Activated naive CD4-positive, alpha-beta T cell treated with Interleukin-2 at 50 U/mL for 16 hours (primary cell): ENCODE results near the gene MNX1.

ENCODE experiments used
- DNase-seq: peaks from one replicate; pipeline ENCODE4 v3.0.0-alpha.2; 2020

MNX1 gene

GRCh38 chr7:157001920-157002818, 8.3 kb downstream of the MNX1 start:
- DNase-seq = no peak

DNA sequence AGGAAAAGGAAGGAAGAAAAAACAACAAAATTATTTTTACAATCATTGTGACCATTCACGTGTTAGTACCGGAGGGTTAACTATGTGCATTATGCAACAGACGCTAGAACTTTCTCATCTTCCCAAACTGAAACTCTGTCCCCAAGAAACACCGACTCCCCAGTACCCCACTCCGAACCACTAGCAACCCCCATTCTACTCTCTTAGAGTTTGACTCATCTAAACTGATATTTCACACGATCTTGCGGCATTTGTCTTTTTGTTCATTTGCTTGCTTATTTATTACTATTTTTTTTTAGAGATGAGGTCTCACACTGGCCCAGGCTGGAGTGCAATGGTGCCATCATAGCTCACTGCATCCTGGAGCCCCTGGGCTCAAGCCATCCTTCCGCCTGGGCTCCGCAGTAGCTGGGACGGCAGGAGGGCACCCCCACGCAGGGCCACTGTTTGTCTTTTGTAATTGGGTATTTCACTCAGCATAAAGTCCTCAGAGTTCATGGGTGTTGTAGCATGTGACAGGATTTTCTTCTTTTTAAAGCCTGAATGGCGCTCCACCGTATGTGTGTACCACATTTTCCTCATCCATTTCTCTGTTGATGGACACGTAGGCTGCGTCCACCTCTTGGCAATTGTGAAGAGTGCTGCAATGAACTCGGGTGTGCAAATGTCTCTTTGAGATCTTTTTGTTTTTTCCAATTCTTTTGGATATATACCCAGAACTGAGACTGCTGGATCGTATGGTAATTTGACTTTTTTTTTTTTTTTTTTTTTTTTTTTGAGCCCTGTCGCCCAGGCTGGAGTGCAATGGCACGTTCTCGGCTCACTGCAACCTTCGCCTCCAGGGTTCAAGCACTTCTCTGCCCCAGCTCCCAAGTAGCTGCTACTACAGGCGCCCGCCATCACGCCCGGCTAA, 9.5 kb downstream of the MNX1 start:
- no peak for DNase-seq

DNA sequence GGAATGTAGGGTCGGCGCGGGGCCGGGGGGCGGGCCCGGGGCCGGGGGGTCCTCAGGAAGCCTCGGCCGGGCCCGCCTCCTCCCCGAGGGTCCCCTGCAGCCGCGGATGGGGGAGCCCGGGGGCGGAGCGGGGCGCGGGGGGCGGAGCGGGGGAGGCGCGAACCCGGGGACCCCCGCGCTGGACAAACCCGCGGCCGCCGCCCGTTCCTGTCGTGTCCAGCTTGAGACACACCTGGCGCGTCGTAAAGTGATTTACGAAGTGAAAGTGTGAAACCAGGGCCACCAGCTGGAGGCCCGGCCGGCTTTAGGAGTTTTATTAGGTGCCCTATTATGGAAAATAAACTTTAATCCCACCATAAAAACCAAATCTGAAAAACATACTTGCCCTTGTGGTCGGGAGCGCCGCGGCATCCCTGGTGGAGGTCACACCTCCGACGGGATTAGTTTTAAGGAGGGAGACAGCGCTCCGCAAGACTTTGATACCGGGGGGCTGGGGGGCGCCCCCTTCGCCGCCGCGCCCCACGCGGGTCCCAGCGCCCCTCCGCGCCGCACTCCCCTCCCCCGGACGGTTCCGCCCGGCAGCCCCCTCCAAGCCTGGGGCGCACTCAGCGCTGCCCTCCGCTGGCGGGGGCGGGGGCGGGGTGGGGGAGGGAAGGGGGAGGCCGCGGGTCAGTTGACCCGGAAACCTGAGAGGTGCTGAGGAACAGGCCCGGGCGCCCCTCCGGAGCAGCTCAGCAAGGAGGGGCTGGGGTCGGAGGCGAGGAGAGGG, 10.3 kb downstream of the MNX1 start:
- no peak for DNase-seq

DNA sequence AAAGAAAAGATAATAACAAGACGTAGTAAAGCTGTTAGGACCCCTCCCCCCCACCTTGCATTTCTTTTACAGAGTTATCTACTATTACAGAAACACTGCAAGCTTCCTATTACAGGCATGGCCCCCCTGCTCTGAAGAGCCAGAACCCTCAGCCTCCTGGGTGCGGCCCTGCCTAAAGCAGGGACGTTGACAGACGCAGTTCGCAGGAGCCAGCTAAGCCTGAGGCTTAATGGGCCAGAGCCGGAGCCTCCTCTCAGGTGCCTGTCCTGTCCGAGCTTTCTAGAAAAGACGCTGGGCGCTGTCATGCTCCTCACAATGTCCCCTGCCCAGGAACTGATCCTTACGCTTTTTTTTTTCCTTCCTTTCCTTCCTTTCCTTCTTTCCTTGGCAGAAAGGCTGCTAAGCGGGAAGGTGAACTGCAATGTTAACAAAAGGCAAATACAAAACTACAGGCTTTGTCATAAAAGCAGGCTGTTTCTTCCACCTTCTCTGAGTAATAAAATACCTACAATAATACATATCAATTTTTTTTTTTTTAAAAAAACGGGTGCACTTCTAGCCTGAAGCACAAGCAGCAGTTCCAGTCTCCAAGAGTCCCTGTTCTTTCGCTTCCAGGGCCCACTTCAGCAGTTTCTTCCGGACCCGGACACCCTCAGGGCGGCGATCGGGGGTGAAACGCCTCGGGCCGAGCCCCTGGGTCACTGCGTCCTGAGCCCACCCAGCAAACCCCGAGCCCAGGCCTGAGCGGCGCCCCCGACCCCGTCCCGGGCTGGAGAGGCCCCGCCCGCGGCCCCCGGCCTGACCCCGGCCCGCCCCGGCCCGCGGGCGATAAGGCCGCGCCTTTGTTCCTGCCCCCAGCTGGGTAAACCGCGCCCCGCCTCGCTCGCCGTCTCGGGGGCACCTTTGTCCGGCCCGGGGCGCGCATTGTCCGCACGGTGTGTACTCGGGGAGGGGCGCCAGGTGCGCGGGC, 11.2 kb downstream of the MNX1 start:
- DNase-seq = no peak

GRCh38 chr7:156994417-156994816, 16.0 kb downstream of the MNX1 start:
- no peak for DNase-seq

- no peak for DNase-seq
Measured at GRCh38 chr7:156993925-156994235, 16.6 kb downstream of the MNX1 start.

DNA sequence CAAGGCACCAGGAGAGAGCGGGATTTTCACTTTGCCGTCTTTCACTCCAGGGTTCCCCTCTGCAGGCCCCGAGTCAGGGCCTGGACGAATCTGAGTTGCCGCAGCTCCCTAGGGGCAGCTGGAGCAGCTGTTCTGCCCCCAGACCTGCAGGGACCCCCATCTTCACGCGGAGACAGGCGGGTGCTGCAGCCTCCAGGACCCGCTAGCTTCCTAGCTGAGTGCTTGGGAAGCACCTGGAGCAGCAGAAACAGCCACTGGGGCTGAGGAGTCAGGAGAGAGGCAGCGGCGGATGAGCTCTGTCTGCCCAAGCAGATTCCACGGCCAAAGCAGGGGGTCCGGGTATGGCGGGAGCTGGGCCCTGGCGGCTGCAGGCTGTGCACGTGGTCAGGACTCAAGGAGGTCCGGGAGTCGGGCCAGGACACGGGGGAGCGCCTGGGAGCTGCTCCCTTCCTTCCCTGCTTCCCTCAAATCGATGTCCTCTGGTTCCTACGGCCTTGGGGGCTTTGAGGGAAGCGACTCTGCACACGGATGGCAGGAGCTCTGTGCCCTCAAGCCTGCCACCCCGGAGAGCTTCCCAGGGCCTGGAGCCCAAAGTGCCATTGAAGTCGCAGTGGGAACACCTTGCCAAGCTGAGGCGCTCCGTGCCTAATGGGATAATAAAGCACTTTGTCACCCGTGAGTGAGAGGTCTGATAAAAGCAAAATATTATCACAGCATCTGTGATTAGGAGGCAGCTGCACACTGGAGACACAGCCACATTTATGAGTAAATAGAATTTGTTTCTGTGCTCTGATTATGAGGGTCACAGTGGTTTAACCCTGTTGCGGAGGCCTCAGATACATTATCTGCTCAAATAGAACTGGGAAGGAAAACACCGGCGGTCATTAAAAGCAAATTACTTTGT, 17.2 kb downstream of the MNX1 start:
- DNase-seq = no peak

DNA sequence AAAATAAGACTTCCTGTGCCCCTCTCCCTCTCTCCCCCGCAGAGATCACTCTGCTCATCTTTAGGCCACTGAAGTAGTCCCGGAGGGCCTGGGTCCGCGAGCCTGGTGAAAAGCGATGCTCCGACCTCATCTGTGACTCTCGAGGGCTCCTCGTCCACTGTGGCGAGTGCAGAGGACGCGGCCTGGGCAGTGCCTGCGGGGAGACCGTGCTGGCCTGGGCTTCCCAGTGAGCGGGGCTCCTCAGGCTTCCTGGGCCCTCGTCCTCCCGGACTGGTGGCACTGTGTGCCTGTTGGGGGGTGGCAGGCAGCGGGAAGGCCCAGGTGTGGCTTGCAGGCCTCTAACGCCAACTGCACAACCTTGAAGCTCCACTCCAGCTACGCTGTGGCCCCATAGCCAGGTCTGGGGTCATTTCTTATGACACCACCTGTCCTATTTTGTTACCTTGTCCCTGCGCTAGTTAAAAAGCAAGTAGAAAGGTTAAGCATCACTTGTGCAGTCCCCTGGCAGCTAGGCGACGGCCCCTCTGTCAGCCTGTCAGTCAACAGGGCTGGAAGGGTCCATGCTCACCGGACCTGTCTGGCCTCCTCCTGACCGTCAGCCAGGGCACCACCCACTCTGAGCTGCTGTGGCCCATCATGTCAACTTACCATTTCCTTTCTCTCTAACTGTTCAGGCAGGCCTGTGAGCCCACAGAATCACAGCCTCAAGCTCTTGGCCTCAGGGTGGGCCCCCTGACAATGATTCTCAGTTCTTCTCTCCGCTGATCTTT, 20.5 kb downstream of the MNX1 start:
- DNase-seq = no peak

- DNase-seq = no peak
Measured at GRCh38 chr7:156988343-156989185, 21.9 kb downstream of the MNX1 start.

DNA sequence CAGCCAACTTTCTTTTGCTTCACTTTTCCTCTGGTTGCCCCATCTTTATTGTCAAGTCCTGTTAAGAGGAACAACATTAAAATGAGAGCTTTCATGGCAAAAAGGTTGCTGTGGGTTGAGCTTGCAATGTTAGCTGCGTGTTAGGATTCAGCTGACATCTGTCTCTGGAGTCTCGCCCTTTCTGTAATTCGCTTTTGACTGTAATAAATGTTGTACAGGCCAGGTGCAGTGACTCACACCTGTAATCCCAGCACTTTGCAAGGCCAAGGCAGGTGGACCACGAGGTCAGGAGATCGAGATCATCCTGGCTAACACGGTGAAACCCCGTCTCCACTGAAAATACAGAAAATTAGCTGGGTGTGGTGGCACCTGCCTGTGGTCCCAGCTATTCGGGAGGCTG, 24.1 kb downstream of the MNX1 start:
- no peak for DNase-seq

- no peak for DNase-seq
Measured at GRCh38 chr7:156985101-156985992, 25.1 kb downstream of the MNX1 start.

- no peak for DNase-seq
Measured at GRCh38 chr7:156984174-156984891, 26.1 kb downstream of the MNX1 start.

DNA sequence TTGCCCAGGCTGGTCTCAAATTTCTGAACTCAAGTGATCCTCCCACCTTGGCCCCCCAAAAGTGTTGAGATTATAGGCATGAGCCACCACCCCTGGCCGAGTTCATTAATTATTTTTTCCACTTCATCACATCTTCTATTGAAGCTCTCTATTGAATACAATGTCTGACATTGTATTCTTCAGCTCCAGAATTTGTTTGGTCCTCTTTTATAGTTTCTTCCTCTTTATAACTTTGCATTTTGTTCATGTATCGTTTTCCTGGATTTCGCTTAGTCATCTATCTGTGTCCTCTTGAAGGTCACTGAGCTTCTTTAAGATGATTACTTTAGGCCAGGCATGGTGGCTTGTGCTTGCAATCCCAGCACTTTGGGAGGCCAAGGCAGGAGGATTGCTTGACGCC, 30.8 kb downstream of the MNX1 start:
- DNase-seq = no peak

- no peak for DNase-seq
Measured at GRCh38 chr7:156979007-156979606, 31.4 kb downstream of the MNX1 start.

- no peak for DNase-seq
Measured at GRCh38 chr7:156975620-156976019, 34.8 kb downstream of the MNX1 start.

DNA sequence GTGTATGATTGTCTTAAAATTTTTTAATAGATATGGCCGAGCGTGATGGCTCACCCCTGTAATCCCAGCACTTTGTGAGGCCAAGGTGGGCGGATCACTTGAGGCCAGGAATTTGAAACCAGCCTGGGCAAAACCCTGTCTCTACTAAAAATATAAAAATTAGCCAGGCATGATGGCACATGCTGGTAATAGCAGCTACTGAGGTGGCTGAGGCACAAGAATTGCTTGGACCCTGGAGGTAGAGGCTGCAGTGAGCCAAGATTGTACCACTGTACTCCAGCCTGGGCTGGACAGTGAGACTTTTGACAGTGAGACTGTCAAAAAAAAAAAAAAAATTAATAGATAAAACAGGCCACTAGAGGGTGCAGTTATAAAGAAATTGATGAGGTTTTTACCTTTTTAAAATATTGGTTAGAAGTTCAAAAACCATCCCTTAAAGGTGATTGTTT, 40.5 kb downstream of the MNX1 start:
- no peak for DNase-seq

DNA sequence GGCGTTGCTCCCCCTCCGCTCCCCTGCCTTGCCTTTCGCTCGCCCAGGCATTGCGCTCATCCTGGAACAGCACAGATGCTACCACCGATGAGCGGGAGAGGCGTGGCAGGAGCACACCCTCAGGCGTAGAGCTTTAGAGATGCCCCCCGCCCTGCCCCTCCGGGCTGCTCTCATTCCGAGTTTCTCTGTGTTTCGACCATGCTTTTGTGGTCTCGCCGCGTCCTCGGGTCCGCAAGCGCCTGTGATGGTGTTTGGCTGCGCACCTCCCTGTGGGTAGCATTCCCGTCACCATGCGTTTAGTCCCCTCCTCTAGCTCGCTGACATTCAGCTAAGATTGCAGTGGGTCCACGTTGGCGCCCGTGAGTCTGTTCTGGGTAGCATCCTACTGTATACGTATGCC, 42.3 kb downstream of the MNX1 start:
- DNase-seq = no peak
